Endometrial microvascular endothelial cells (primary cell): ENCODE results near the gene ACSL1. TPM values are rescaled to one million over a fixed set of nuclear protein-coding genes. Genes with fewer than 3 reads are reported as not detected.
"Not testable (repeated sequence)": the region's sequence is repeated elsewhere in the genome, so short reads cannot be mapped to it uniquely, and the experiment has no call there.

Source experiments
- in situ Hi-C: cut with HindIII; loops from 2 replicates; pipeline ENCODE4 v1.10.0; 2017; ENCODE audit warnings: low sequenced_read_pairs, low pct_unique_long_range_greater_than_20kb; ENCODE audit errors: inconsistent ontology term
- total RNA-seq: library from RNA; depleted of rRNA; stranded (reverse); fragments of >200 nt; gene quantifications from one replicate; pipeline ENCODE4 v1.2.3, GENCODE V29; 2015; ENCODE audit errors: inconsistent ontology term

The ACSL1 gene
- total RNA-seq, 1 donor from 2014 or later, result 19.0 TPM

DNA sequence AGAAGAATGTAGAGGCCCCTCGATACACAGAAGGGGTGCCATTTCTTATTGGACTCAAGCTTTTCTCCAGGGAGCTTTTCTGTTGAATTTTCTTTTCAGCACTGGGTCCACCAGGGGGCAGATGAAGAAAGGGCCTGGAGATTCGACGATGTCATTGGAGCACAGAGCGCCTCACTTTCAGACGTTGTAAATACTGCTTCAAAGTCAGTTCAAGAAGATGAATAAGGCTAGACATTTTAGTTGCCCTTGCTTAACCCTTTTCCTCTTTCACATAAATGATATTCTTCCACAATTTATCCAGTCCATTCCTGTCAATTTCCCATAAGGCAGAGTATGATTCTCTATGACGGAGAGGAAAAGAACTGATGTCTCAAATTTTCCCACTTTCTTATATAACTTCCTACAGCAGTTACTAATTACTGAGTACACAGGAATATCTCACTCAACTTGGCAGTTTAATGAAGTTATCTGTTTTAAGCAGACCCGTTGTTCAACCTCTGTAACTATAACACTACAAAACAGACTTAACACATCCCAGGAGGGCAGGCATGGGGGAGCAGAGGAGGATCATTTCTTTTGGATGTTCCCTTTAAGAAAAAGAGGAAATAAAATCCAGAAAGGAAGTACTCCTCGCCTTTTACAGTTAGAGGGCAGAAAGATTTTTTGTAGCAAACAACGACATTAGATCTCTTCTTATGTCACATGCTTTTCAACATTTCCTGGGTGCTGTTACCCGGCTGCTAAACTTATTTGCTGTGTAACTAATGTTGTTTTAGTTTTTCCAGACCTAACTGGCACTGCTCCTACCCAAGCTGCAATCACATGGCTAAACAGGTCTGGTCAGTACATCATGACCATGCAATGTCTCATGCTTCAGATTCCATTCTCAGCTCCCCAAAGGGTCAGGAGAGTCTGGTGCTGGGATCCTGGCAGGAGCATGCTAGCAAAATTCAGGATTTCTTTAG is 79.7 kb downstream of the ACSL1 start:
- in situ Hi-C loops, result no loop called here

- in situ Hi-C loops, result no loop called here
Observed at GRCh38 chr4:184744236-184744635, 81.5 kb downstream of the ACSL1 start.

GRCh38 chr4:184743650-184744049 is 82.1 kb downstream of the ACSL1 start:
- in situ Hi-C loops, result no loop called here

GRCh38 chr4:184741651-184742050 is 84.1 kb downstream of the ACSL1 start:
- in situ Hi-C loops, result not testable (repeated sequence)

DNA sequence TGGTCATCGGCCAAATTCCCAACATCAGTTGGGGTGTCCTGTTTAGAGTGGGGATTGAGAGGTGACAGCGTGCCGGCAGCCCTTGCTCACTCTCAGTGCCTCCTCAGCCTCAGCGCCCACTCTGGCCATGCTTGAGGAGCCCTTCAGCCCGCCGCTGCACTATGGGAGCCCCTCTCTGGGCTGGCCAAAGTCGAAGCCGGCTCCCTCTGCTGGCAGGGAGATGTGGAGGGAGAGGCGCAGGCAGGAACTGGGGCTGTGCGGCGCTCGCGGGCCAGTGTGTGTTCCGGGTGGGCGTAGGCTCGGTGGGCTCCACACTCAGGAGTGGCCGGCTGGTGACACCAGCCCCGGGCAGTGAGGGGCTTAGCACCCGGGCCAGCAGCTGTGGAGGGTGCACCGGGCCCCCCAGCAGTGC is 84.8 kb downstream of the ACSL1 start:
- in situ Hi-C loops, result no loop called here

GRCh38 chr4:184739575-184739974 is 86.2 kb downstream of the ACSL1 start:
- in situ Hi-C loops, result not testable (repeated sequence)

DNA sequence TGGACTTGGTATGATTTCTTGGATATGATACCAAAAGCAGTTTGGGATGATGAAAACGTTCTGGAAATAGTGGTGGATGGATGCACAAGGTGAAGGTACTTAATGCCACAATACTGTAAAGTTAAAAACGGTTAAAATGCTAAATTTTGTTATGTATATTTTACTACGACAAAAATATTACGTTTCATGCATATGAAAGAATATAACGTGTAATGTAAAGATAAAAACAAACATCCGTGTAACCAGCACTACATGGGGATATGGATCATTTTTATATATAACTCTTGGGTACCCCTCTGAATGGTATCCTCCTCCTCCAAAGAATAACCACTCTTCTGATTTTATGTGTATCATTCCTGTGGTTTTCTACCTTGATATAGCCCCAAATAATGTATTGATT is 91.0 kb downstream of the ACSL1 start:
- in situ Hi-C loops, result no loop called here

DNA sequence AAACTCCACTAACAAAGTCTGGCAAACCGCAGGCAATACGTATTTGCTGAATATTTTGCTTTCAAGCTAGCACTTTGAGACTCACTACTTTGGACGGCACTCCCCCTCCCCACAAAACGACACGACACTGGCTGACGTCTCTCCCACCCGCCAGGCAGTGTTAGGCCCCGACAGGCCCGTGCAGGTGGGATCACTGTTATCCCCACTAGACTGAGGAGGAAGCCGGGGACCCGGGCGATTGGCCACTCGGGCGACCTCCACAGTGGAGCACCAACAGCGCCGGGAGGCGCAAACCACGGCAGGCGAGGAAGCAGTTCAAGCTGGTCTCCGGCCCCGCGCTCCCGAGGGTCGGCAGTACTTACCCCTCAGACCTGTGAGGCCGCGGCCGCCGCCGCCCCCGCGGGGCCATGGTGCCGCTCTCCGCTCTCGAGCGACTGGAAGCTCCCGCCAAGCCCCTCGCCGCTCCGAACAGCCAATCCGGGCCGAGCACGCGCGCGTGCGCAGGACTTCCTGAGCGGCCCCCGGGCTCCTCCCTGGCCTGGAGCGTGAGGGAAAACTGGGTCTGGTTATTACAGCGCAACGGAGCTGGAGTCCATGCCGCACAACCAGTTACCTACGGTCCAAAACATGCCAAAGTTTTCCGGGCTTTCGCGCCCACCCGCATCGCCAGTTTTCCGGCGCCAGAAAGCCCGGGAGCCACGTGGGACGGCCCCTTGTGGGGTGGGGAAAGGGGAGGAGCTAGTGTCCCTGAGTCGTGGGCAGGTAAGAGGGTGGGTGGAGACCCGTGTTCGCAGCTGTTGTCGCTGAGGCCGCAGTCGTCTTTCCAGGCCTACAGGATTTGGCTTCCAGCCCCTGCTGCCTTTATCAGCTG is 91.9 kb downstream of the ACSL1 start, which contains the start of gene CENPU:
CENPU (minus strand) TSS at position 443 of the 871 bp plus-strand sequence; CDS start at position 409, 34 bp downstream.
- in situ Hi-C loops, result no loop called here

GRCh38 chr4:184732126-184732525 is 93.6 kb downstream of the ACSL1 start:
- in situ Hi-C loops, result no loop called here

- in situ Hi-C loops, result no loop called here
Observed at GRCh38 chr4:184731056-184731455, 94.7 kb downstream of the ACSL1 start.

DNA sequence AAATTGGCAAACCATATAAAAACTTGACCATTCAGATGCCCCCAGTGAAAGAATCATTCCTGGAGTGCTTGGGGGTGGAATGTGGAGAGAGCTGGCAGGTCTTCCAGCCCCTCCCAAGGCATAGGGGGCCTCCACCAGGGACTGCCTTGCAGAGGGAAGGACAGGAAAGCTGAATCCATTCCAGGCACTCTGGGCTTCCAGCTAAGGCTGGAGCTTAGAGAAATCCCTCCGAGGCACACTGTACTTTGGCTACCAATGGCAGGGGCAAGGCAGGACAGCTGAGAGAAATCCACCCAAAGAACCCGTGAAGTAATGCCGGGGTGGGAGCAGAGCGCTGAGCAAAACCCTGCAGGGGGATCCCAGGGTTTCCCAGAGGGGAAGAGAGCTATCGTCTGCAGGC is 95.8 kb downstream of the ACSL1 start:
- in situ Hi-C loops, result no loop called here

- in situ Hi-C loops, result no loop called here
Observed at GRCh38 chr4:184728858-184729257, 96.9 kb downstream of the ACSL1 start.

DNA sequence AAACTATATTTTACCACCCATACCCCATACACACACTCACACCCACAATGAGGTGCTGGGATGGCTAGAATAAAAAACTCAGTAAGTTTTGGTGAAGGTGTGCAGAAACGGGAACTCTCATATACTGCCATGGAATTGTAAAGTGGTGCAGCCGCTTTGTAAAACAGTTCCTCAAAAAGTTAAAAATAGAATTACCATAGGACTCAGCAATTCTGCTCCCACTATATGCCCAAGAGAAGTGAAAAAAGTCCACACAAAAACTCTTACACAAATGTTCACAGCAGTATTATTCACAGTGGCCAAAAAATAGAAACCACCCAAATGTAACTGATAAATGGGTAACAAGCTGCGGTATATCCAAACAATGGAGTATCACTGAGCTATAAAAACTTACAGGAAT is 98.3 kb downstream of the ACSL1 start:
- in situ Hi-C loops, result no loop called here

DNA sequence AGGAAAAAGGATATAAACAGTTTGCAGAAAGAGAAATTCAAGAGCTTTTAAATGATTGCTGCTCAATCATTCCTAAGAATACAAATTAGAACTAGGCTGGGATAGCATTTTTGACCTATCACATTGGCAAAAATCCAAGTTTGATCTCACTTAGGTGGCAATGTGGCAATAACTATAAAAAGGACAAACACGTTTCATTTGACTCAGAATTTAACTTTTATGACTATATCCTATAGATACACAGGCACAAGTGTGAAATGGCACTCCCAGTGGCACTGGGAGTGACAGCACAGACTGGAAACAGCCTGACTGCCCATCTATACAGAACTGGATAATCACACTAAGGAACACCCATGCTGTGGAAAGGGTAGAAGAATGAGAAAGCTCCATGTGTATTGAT is 103.0 kb downstream of the ACSL1 start:
- in situ Hi-C loops, result no loop called here

DNA sequence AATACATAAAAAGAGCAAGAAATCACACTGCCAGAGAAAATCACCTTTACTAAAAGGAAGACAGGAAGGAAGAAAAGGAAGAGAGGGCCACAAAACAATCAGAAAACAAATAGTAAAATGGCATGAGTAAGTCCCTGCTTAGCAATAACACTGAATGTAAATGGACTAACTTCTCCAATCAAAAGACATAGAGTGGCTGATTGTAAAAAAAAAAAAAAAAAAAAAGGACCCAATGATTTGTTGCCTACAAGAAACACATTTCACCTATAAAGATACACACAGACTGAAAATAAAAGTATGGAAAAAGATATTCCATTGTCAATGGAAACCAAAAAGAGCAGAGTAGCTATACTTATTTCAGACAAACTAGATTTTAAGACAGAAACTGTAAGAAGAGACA is 104.5 kb downstream of the ACSL1 start:
- in situ Hi-C loops, result no loop called here

GRCh38 chr4:184719407-184719806 is 106.4 kb downstream of the ACSL1 start:
- in situ Hi-C loops, result no loop called here

DNA sequence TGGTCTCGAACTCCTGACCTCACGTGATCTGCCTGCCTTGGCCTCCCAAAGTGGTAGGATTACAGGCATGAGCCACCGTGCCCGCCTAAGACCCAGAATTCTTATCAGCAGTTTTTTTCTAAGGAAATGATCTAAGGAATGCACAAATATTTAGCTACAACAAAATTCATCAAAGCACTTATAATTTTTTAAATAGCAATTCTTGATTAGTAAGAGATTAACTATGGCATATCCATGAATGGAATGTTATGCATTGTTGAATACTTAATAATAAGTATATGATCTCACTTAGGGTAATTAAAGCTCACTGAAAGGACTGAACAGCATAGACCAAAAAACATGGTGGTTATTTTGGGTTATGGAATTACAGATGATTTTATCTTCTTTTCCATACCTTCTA is 110.2 kb downstream of the ACSL1 start:
- in situ Hi-C loops, result no loop called here

DNA sequence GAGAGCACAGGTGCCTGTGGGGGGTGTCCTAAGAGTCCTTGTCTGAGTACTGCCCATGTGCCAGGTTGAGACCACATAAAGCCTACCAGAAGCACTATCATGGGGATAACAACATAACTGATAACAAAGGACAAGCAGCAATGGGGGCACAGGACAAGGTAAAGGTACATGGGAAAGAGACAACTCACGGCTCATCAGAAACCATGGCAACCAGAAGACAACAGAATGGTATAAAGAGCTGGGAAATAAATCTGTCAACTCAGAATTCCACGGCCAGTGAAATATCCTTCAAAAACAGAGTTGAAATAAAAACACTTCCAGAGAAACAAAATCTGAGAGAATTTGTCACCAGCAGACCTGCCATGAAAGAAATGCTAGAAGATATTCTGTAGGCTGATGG is 111.9 kb downstream of the ACSL1 start:
- in situ Hi-C loops, result no loop called here

GRCh38 chr4:184712322-184712721 is 113.4 kb downstream of the ACSL1 start:
- in situ Hi-C loops, result no loop called here

GRCh38 chr4:184706453-184706852 is 119.3 kb downstream of the ACSL1 start:
- in situ Hi-C loops, result no loop called here
